HCT116 (cell line): ENCODE data around the gene CORO2A.

Experiments used
- CEBPB ChIP-seq: IDR thresholded peaks from 2 replicates; pipeline ENCODE4 v1.6.1; 2012; ENCODE audit warnings: low read depth
- CTCF ChIP-seq, 3 experiments: fragments of 200-600 bp in 1 of 3; sonication (generic) in 1 of 3; IDR thresholded peaks in 2 of 3; conservative IDR thresholded peaks in 1 of 3; 2 replicates each; pipeline ENCODE4 v1.5.1; 2012 to 2017; ENCODE audit warnings: low read depth in 2 of 3, low read length in 2 of 3, antibody characterized with exemption in 1 of 3, borderline replicate concordance in 1 of 3, control low read depth in 1 of 3, mild to moderate bottlenecking in 1 of 3, mixed read lengths in 1 of 3, mixed run types in 1 of 3, moderate library complexity in 1 of 3; ENCODE audit not compliant: insufficient read depth in 1 of 3
- JUND ChIP-seq: IDR thresholded peaks from 2 replicates; pipeline ENCODE4 v1.6.1; 2012

GRCh38 chr9:98192503-98193335 is at the start of gene CORO2A:
- TF ChIP-seq CTCF (IDR thresholded peaks at IDR 0.05 in 2 of 3, conservative IDR thresholded peaks at IDR 0.05 in 1 of 3; ENCODE audit: borderline replicate concordance in 1 of 3, insufficient read depth in 1 of 3, low read depth in 2 of 3, low read length in 2 of 3) (peak; percentile 29 to 42 (median 38); a peak in 5 of 6 replicates), JUND (no peak), CEBPB (no peak)
